HepG2 (cell line): Measurements from ENCODE around the gene C20orf144. TPM values are rescaled to one million over a fixed set of nuclear protein-coding genes. Genes with fewer than 3 reads are reported as not detected.

Source experiments
- AHR ChIP-seq: IDR thresholded peaks from 2 replicates; pipeline ENCODE4 v1.6.1; 2018; ENCODE audit warnings: missing genetic modification reagents, missing compliant biosample characterization
- CHD2 ChIP-seq: IDR thresholded peaks from 2 replicates; pipeline ENCODE4 v1.6.1; 2011; ENCODE audit warnings: low read depth, low read length, improper control_type of control experiment
- EZH2 ChIP-seq: conservative IDR thresholded peaks from 2 replicates; pipeline ENCODE4 v1.6.1; 2012; ENCODE audit warnings: mild to moderate bottlenecking, low read depth, low read length, moderate library complexity
- FOXA1 ChIP-seq, 2 experiments: fragments of 450-650 bp in 1 of 2; sonication (generic) in 1 of 2; formaldehyde crosslinking in 1 of 2; IDR thresholded peaks; 2 replicates each; pipeline versions ENCODE4 v1.4.0 to v1.6.1; 2016 to 2020; ENCODE audit warnings: missing genetic modification reagents in 1 of 2
- IRF2 ChIP-seq: IDR thresholded peaks from 2 replicates; pipeline ENCODE4 v1.6.1; 2018; ENCODE audit warnings: missing genetic modification reagents, missing compliant biosample characterization
- MAFK ChIP-seq, 2 experiments: IDR thresholded peaks in 1 of 2; conservative IDR thresholded peaks in 1 of 2; 2 replicates each; pipeline ENCODE4 v1.6.1; 2011; ENCODE audit warnings: improper control_type of control experiment in 2 of 2, low read length in 2 of 2
- MBNL3 ChIP-seq: fragments of 250-450 bp; sonication (Bioruptor Pico); conservative IDR thresholded peaks from 2 replicates; pipeline ENCODE4 v1.8.0; 2022; ENCODE audit warnings: mild to moderate bottlenecking, inconsistent platforms
- PHF21A ChIP-seq: sonication (generic); formaldehyde crosslinking; IDR thresholded peaks from 2 replicates; pipeline ENCODE4 v1.5.0; 2020; ENCODE audit warnings: mild to moderate bottlenecking, missing genetic modification reagents
- SMARCC2 ChIP-seq: fragments of 450-650 bp; IDR thresholded peaks from 2 replicates; pipeline ENCODE4 v1.6.1; 2017; ENCODE audit warnings: antibody characterized with exemption, mild to moderate bottlenecking
- TARDBP ChIP-seq: sonication (generic); formaldehyde crosslinking; IDR thresholded peaks from 2 replicates; pipeline ENCODE4 v1.8.0; 2022; ENCODE audit warnings: mild to moderate bottlenecking, missing genetic modification reagents
- TBP ChIP-seq: sonication (generic); formaldehyde crosslinking; IDR thresholded peaks from 2 replicates; pipeline ENCODE4 v1.5.0; 2020; ENCODE audit warnings: missing genetic modification reagents
- U2AF1 ChIP-seq: fragments of 200-400 bp; formaldehyde crosslinking; optimal IDR thresholded peaks from 2 replicates; pipeline ENCODE3; 2017; ENCODE audit warnings: mild to moderate bottlenecking, low read depth, low read length
- ZNF253 ChIP-seq: sonication (generic); formaldehyde crosslinking; IDR thresholded peaks from 2 replicates; pipeline ENCODE4 v1.8.0; 2022; ENCODE audit warnings: mild to moderate bottlenecking, missing genetic modification reagents, borderline replicate concordance
- ZNF263 ChIP-seq: sonication (generic); formaldehyde crosslinking; IDR thresholded peaks from 2 replicates; pipeline ENCODE4 v1.4.0; 2020; ENCODE audit warnings: missing genetic modification reagents
- ZNF33B ChIP-seq: sonication (generic); formaldehyde crosslinking; IDR thresholded peaks from 2 replicates; pipeline ENCODE4 v1.5.1; 2020; ENCODE audit warnings: mild to moderate bottlenecking, missing genetic modification reagents
- ZNF510 ChIP-seq: sonication (generic); formaldehyde crosslinking; IDR thresholded peaks from 2 replicates; pipeline ENCODE4 v1.4.0; 2020; ENCODE audit warnings: low read depth, mild to moderate bottlenecking, missing genetic modification reagents
- ZNF549 ChIP-seq: sonication (generic); formaldehyde crosslinking; IDR thresholded peaks from 2 replicates; pipeline ENCODE4 v1.5.0; 2020; ENCODE audit warnings: missing genetic modification reagents
- ZNF724P ChIP-seq: sonication (generic); formaldehyde crosslinking; IDR thresholded peaks from 2 replicates; pipeline ENCODE4 v1.8.0; 2022; ENCODE audit warnings: missing genetic modification reagents, borderline replicate concordance
- ZNF841 ChIP-seq: sonication (generic); formaldehyde crosslinking; IDR thresholded peaks from 2 replicates; pipeline ENCODE4 v1.8.1; 2023; ENCODE audit warnings: missing genetic modification reagents, borderline replicate concordance
- ZSCAN25 ChIP-seq: sonication (generic); formaldehyde crosslinking; IDR thresholded peaks from 2 replicates; pipeline ENCODE4 v1.8.0; 2022; ENCODE audit warnings: mild to moderate bottlenecking, missing genetic modification reagents
- polyA plus RNA-seq, 8 experiments: library from polyadenylated mRNA; depleted of rRNA in 3 of 8; stranded (reverse) in 7 of 8; unstranded in 1 of 8; fragments of >200 nt; fragmentation: Illumina TruSeq in 4 of 8; extraction: Trizol in 4 of 8; gene quantifications; 2 replicates each; pipeline versions ENCODE4 v1.2.1 to v1.2.3, GENCODE V29; 2011 to 2016; ENCODE audit warnings: low read depth in 4 of 8, missing spikeins in 1 of 8, mixed read lengths in 1 of 8; ENCODE audit not compliant: insufficient read depth in 1 of 8
- total RNA-seq, 5 experiments: library from RNA; depleted of rRNA; stranded (reverse); fragments of >200 nt; fragmentation: Illumina TruSeq; extraction: Trizol; gene quantifications; 2 replicates each; pipeline ENCODE4 v1.2.3, GENCODE V29; 2016; ENCODE audit warnings: low read depth in 1 of 5
- TF ChIP-seq, protein P1 (sequence below): sonication (generic); formaldehyde crosslinking; conservative IDR thresholded peaks from 2 replicates; pipeline ENCODE4 v1.8.1; 2023; ENCODE audit warnings: missing genetic modification reagents
- TF ChIP-seq, protein P2 (sequence below): sonication (generic); formaldehyde crosslinking; IDR thresholded peaks from 2 replicates; pipeline ENCODE4 v1.8.0; 2022; ENCODE audit warnings: mild to moderate bottlenecking, missing genetic modification reagents, moderate library complexity
- TF ChIP-seq, protein P3 (sequence below), 2 experiments: sonication (generic) in 1 of 2; formaldehyde crosslinking in 1 of 2; IDR thresholded peaks; 2 replicates each; pipeline versions ENCODE4 v1.4.0 to v1.6.1; 2018 to 2020; ENCODE audit warnings: missing genetic modification reagents in 2 of 2, borderline replicate concordance in 1 of 2, low read depth in 1 of 2, mild to moderate bottlenecking in 1 of 2, missing biosample characterization in 1 of 2
- TF ChIP-seq, protein P4 (sequence below): IDR thresholded peaks from 2 replicates; pipeline ENCODE4 v1.6.1; 2016; ENCODE audit warnings: missing biosample characterization, missing genetic modification reagents, low read depth

Gene C20orf144
- total and polyA plus RNA-seq, 2 of the 13 experiments (the other 11 are each of a cell fraction or from before 2014, with no cell fraction given): 0.09 to 0.16 TPM

DNA sequence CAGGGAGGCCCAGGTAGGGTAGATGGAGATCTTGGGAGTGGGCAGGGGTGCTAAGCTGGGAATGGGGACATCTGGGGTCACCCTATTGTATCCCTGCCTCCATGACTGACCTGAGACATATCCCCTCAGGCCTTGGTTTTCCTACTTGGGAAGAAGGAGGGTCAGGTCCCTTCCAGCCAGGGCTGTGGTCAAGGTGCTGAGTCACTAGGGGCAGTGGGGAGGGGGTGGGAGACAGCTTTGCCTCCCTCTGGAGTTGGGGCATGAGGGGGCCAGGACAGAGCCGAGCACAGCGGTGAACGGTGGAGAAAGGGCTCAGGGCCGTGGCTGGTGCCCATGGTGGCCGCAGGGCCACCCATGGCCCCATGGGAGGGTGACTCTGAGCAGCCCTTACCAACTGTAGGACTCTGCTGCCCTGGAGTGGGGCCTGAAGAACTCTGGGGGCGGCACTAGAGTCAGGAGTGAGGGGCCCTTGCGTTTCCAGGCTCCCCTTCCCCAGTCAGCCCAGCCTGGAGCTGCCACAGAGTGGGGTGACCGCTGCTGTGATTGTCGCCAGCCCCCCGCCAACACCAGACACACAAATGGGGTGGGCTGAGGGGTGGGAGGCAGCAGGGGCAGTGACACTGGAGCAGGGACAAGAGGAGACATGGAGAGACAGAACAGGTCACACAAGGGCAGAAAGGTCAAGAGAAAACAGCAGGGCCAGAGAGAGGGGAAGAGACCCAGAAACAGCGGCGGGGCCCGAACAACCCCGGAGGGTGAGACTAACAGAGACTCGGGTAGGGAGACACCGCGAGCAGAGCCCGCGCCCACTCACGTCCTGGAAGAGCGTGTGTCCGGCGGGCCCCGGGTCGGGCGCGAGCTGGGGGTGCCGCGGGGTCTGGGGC is 11.5 kb downstream of the C20orf144 start (continued):
- TF ChIP-seq, protein P1, sequence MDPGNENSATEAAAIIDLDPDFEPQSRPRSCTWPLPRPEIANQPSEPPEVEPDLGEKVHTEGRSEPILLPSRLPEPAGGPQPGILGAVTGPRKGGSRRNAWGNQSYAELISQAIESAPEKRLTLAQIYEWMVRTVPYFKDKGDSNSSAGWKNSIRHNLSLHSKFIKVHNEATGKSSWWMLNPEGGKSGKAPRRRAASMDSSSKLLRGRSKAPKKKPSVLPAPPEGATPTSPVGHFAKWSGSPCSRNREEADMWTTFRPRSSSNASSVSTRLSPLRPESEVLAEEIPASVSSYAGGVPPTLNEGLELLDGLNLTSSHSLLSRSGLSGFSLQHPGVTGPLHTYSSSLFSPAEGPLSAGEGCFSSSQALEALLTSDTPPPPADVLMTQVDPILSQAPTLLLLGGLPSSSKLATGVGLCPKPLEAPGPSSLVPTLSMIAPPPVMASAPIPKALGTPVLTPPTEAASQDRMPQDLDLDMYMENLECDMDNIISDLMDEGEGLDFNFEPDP (CRISPR knock-in tag): peak; percentile 96; the same call in 1 of the 2 replicates
- TF ChIP-seq U2AF1 (no peak), SMARCC2 (no peak), ZNF263 (CRISPR knock-in tag) (no peak), FOXA1 (IDR thresholded peaks at IDR 0.05) (no peak), FOXA1 (CRISPR knock-in tag; IDR thresholded peaks at IDR 0.05) (no peak), CHD2 (no peak), PHF21A (CRISPR knock-in tag) (no peak), MBNL3 (CRISPR knock-in tag) (no peak), TBP (no peak), ZNF841 (CRISPR knock-in tag) (no peak), ZNF33B (CRISPR knock-in tag) (no peak), ZNF724P (CRISPR knock-in tag) (no peak), MAFK (conservative IDR thresholded peaks at IDR 0.05 in 1 of 2, IDR thresholded peaks at IDR 0.05 in 1 of 2; ENCODE audit: low read length in 2 of 2) (peak in 1 of 2 experiments; percentile 20; a peak in 1 of 4 replicates), ZNF510 (CRISPR knock-in tag) (no peak), EZH2 (no peak), ZNF253 (CRISPR knock-in tag) (no peak), ZNF549 (CRISPR knock-in tag) (no peak), TARDBP (no peak; the same call in 1 of the 2 replicates), AHR (no peak; the same call in 1 of the 2 replicates), ZSCAN25 (CRISPR knock-in tag) (no peak; the same call in 1 of the 2 replicates), IRF2 (no peak)
- TF ChIP-seq, protein P2, sequence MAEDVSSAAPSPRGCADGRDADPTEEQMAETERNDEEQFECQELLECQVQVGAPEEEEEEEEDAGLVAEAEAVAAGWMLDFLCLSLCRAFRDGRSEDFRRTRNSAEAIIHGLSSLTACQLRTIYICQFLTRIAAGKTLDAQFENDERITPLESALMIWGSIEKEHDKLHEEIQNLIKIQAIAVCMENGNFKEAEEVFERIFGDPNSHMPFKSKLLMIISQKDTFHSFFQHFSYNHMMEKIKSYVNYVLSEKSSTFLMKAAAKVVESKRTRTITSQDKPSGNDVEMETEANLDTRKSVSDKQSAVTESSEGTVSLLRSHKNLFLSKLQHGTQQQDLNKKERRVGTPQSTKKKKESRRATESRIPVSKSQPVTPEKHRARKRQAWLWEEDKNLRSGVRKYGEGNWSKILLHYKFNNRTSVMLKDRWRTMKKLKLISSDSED (CRISPR knock-in tag): no peak; the same call in 1 of the 2 replicates
- TF ChIP-seq, protein P3, sequence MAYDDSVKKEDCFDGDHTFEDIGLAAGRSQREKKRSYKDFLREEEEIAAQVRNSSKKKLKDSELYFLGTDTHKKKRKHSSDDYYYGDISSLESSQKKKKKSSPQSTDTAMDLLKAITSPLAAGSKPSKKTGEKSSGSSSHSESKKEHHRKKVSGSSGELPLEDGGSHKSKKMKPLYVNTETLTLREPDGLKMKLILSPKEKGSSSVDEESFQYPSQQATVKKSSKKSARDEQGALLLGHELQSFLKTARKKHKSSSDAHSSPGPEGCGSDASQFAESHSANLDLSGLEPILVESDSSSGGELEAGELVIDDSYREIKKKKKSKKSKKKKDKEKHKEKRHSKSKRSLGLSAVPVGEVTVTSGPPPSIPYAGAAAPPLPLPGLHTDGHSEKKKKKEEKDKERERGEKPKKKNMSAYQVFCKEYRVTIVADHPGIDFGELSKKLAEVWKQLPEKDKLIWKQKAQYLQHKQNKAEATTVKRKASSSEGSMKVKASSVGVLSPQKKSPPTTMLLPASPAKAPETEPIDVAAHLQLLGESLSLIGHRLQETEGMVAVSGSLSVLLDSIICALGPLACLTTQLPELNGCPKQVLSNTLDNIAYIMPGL (CRISPR knock-in tag; IDR thresholded peaks at IDR 0.05; ENCODE audit: borderline replicate concordance in 1 of 2, low read depth in 1 of 2): peak in 1 of 2 experiments; percentile 46; a peak in 3 of 4 replicates
- TF ChIP-seq, protein P4, sequence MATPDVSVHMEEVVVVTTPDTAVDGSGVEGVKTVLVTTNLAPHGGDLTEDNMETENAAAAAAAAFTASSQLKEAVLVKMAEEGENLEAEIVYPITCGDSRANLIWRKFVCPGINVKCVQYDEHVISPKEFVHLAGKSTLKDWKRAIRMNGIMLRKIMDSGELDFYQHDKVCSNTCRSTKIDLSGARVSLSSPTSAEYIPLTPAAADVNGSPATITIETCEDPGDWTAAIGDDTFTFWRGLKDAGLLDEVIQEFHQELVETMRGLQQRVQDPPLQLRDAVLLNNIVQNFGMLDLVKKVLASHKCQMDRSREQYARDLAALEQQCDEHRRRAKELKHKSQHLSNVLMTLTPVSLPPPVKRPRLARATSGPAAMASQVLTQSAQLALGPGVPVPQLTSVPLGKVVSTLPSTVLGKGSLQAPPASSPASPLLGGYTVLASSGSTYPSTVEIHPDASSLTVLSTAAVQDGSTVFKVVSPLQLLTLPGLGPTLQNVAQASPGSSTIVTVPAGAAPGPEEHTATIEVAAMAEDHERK (CRISPR knock-in tag): no peak
